ENCODE data around the gene NPIPA1. TPM values are rescaled to one million over a fixed set of nuclear protein-coding genes. Genes with fewer than 3 reads are reported as not detected.
"Not testable (repeated sequence)": the region's sequence is repeated elsewhere in the genome, so short reads cannot be mapped to it uniquely, and the experiment has no call there.

NPIPA1 gene
- total RNA-seq, 4 donors from 2014 or later, result 69.6 to 118 (median 85.0) TPM

DNA sequence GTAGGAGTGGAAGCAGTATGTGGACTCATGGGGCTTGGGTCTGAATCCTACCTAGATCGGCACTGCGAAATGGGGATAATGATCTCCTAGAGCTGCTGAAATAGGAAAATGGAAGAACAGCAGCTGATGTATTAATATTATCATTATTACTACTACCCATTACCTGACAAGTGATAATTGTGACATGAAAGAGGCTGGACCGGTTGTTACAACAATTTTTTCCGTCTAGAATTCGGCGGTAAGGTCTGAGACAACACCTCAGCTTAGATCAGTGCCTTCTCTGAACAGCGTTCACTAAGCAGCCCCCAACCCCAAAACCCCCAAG is 37.0 kb downstream of the NPIPA1 start:
- WGBS, result 3% methylated on average over 7 of the region's 7 CpGs

DNA sequence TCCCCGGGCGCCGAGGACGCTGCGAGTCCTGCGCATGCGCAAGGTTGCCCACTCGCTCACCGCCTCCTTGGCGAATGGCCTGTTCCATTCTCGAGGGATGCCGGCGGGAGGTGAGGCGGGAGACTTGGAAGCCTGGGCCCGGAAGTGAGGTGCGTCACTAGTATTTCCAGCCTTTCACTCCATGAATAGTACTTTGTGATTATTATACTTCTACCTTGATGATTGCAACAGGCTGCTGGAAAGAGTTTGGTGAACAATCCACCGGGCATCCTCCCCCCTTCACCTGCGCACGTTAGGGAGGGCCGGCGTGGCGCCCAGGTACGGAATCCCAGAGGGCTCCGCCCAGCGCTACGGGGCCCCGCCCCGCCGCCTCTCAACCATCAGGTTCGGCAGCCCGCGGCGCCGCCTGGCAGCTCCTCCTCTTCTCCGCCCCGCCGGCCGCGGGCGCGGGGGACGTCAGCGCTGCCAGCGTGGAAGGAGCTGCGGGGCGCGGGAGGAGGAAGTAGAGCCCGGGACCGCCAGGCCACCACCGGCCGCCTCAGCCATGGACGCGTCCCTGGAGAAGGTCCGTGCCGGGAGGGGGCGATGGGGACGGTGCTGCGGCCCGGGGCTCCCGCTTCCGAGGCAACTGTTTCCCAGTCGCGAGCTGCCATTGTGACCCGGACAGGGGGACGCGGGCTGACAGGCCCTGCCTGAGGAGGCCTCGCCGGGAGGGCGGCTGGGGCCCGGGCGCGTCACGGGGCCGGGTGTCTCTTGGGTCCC is 37.6 kb downstream of the NPIPA1 start, which contains the start of gene PDXDC1:
PDXDC1 (plus strand) TSS at position 371 of the 762 bp plus-strand sequence; CDS start at position 545, 174 bp downstream.
- H3K9me3 ChIP-seq; H3K27me3 ChIP-seq; intact Hi-C loops (cut with DNase I): not testable (repeated sequence)
- peaks cover 10 to 29% (median 21%) of the 10 kb centered on the region in 4 donors for H3K4me1 ChIP-seq
- whole genome bisulfite sequencing, result 0% methylated on average over 12 of the region's 74 CpGs
- H3K27ac ChIP-seq (replicated peaks in 1 of 4), result peak within 1 kb of the TSS; percentile 88 to 95 (median 94)
- peaks cover 0 to 20% (median 0%) of the 10 kb centered on the region in 4 donors for H3K36me3 ChIP-seq
- H3K4me3 ChIP-seq, result peak within 1 kb of the TSS; percentile 68 to 95 (median 83)
- peak; percentile 63 to 88 for TF ChIP-seq POLR2AphosphoS5 (IDR thresholded peaks at IDR 0.05)
- peak; percentile 63 for TF ChIP-seq POLR2A (IDR thresholded peaks at IDR 0.05; ENCODE audit: low read depth)
- DNase-seq (ENCODE audit: extremely low spot score), result peak; percentile 98

More for the DNA sequence above, 37.0 kb downstream of the NPIPA1 start:
- Histone ChIP-seq H3K36me3 (peaks cover 0 to 20% (median 0%) of the 10 kb centered on the region in 4 donors), H3K4me3 (peak overlapping the region; percentile 68 to 95 (median 83)), H3K27ac (replicated peaks in 1 of 4) (peak overlapping the region; percentile 88 to 95 (median 94)), H3K4me1 (peaks cover 10 to 27% (median 19%) of the 10 kb centered on the region in 4 donors)
- DNase-seq (ENCODE audit: extremely low spot score); H3K9me3 ChIP-seq; intact Hi-C loops (cut with DNase I); H3K27me3 ChIP-seq: not testable (repeated sequence)

DNA sequence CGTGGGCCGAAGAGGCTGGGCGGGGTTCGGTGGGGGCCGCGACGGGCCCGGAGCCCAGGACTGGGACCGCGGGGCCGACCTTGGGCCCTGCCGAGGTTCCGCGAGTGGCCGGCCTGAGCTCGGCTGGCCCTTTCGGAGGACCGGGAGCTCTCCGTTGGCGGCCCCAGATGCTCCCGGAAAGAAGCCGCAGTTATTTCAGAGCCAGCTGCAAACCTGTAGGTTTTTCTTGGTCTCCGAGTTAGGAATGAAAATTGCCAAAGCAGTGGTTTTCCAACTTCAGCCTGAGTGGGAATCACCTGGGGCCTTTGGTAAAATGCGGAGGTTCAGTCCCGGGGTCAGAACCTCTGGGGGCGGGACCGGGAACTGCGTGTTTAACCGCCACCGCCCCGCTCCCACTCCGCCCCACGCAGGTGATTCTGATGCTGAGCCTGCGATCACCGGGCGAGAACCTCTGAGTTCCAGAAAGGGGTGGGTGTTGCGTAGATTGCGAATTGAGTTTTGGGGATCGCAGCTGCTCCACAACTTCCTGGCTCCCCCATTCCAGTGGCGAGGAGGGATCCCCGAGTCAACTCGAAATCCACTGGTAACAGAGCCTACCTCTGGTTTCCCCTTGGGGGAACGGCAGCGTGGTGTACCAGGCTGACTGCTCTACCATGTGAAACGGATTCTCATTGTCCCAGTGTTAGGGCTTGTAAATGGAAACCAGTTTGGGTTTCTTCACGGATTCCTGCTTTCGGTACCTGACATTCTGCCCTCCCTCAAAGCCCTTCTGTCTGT is 38.4 kb downstream of the NPIPA1 start:
- peak overlapping the region; percentile 68 to 95 (median 83) for H3K4me3 ChIP-seq
- peaks cover 0 to 16% (median 0%) of the 10 kb centered on the region in 4 donors for H3K36me3 ChIP-seq
- DNase-seq (ENCODE audit: extremely low spot score); H3K27me3 ChIP-seq; intact Hi-C loops (cut with DNase I); H3K9me3 ChIP-seq: not testable (repeated sequence)
- TF ChIP-seq, protein P1, sequence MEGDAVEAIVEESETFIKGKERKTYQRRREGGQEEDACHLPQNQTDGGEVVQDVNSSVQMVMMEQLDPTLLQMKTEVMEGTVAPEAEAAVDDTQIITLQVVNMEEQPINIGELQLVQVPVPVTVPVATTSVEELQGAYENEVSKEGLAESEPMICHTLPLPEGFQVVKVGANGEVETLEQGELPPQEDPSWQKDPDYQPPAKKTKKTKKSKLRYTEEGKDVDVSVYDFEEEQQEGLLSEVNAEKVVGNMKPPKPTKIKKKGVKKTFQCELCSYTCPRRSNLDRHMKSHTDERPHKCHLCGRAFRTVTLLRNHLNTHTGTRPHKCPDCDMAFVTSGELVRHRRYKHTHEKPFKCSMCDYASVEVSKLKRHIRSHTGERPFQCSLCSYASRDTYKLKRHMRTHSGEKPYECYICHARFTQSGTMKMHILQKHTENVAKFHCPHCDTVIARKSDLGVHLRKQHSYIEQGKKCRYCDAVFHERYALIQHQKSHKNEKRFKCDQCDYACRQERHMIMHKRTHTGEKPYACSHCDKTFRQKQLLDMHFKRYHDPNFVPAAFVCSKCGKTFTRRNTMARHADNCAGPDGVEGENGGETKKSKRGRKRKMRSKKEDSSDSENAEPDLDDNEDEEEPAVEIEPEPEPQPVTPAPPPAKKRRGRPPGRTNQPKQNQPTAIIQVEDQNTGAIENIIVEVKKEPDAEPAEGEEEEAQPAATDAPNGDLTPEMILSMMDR (IDR thresholded peaks at IDR 0.05), result peak in 1 of 3 experiments; percentile 33
- H3K4me1 ChIP-seq, result peaks cover 10 to 37% (median 21%) of the 10 kb centered on the region in 4 donors
- WGBS, result 5% methylated on average over 24 of the region's 47 CpGs
- peak overlapping the region; percentile 88 to 95 (median 94) for H3K27ac ChIP-seq (replicated peaks in 1 of 4)

DNA sequence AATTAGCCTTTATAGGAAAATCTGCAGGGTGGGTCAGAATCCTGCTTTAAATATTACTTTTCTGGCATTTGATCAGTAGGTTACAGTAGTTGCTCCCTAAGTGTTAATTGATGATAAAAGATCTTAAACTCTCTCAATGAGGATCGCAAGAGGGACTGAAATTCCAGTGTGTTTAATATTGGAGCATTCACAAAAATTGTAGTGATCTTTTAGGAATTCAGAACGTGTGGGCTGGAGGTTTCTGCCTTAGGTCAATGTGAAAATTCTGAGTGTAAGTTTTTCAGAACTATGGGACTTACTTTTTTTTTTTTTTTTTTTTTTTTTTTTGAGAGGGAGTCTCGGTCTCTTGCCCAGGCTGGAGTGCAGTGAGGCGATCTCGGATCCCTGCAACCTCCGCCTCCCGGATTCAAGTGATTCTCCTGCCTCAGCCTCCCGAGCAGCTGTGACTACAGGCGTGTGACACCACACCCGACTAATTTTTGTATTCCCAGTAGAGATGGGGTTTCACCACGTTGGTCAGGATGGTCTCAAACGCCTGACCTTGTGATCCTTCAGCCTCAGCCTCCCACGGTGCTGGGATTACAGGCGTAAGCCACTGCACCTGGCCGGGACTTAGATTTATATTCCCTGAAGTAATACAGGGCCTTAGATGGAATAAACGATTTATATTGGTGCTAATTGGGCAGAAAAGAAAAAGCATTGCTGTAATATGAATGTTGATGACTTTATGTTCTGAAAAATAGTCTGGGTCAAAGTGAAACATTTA is 39.9 kb downstream of the NPIPA1 start:
- H3K9me3 ChIP-seq; H3K27me3 ChIP-seq; H3K4me3 ChIP-seq; DNase-seq (ENCODE audit: extremely low spot score); intact Hi-C loops (cut with DNase I): not testable (repeated sequence)
- WGBS, result 77% methylated on average over 12 of the region's 16 CpGs
- Histone ChIP-seq H3K36me3 (peaks cover 0 to 15% (median 0%) of the 10 kb centered on the region in 4 donors), H3K4me1 (peaks cover 10 to 51% (median 29%) of the 10 kb centered on the region in 4 donors), H3K27ac (replicated peaks in 1 of 4) (peak overlapping the region in 1 of 4 donors; percentile 95)

DNA sequence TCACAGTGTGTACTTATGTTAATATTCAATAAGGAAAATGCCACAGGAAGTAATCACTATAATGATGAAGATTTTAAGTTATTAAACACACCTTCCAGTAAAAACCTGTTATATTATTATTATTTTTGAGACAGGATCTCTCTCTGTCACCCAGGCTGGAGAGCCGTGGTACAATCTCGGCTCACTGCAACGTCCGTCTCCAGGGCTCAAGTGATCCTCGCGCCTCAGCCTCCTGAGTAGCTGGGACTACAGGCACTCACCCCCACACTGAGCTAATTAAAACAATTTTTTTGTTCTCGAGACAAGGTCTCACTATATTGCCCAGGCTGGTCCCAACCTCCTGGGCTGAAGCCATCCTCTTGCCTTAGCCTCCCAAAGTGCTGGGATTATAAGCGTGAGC is 41.0 kb downstream of the NPIPA1 start:
- H3K4me3 ChIP-seq; intact Hi-C loops (cut with DNase I); H3K27me3 ChIP-seq; DNase-seq (ENCODE audit: extremely low spot score); H3K9me3 ChIP-seq: not testable (repeated sequence)
- Histone ChIP-seq H3K4me1 (peaks cover 14 to 62% (median 39%) of the 10 kb centered on the region in 4 donors), H3K27ac (replicated peaks in 1 of 4) (peak overlapping the region in 1 of 4 donors; percentile 32), H3K36me3 (peaks cover 0 to 15% (median 0%) of the 10 kb centered on the region in 4 donors)
- WGBS, result 96% methylated on average over 7 of the region's 8 CpGs

DNA sequence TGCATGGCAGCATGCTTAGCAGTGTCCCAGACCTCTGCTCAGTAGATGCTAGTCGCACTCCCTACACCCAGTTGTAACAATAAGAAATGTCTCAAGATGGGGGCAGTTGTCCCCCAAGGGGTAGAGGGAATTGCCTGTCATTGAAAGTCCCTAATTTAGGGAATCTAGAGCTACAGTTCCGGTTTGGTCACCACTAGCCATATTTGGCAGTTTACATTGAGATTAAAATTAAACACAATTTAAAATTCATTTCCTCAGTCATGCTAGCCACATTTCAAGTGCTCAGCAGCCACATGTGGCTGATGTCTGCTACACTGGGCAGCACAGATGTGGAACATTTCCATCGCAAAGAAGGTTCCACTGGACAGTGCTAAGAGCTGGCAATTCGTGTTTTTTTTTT is 41.7 kb downstream of the NPIPA1 start:
- H3K4me3 ChIP-seq; H3K27me3 ChIP-seq; intact Hi-C loops (cut with DNase I); H3K9me3 ChIP-seq; DNase-seq (ENCODE audit: extremely low spot score): not testable (repeated sequence)
- Histone ChIP-seq H3K27ac (replicated peaks in 1 of 4) (peak overlapping the region in 2 of 4 donors; percentile 15 to 32), H3K36me3 (peaks cover 0 to 15% (median 0%) of the 10 kb centered on the region in 4 donors), H3K4me1 (peaks cover 14 to 67% (median 39%) of the 10 kb centered on the region in 4 donors)
- WGBS, result 86% methylated on average over 4 of the region's 4 CpGs

DNA sequence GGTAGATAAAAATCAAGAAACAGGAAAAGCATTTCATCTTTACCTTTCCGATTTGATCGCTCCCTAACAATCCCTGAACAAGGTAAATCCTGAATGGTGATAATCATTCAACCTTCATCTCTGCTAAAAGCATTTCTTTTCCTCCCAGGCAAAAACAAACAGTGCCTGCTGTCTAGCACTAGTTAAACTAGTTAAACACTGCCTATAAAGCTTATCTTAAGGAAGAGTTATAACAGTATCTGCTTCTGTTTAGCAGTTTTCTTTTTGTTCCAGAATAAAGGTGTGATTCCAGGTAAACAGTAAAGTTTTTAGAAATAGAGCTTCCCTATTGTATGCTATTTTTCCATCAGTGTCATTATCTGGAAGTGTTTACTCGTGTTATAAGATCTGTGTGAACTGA is 44.0 kb downstream of the NPIPA1 start:
- WGBS, result 74% methylated on average over 3 of the region's 3 CpGs
- peaks cover 7 to 55% (median 34%) of the 10 kb centered on the region in 4 donors for H3K4me1 ChIP-seq
- intact Hi-C loops (cut with DNase I); H3K4me3 ChIP-seq; DNase-seq (ENCODE audit: extremely low spot score); H3K9me3 ChIP-seq; H3K27me3 ChIP-seq: not testable (repeated sequence)
- H3K27ac ChIP-seq (replicated peaks in 1 of 4), result peak overlapping the region in 1 of 4 donors; percentile 8
- peaks cover 0 to 29% (median 7%) of the 10 kb centered on the region in 4 donors for H3K36me3 ChIP-seq

All from esophagus muscularis mucosa (tissue), 4 donors.